ENCODE results near the gene ANKRD27.
"Not testable (repeated sequence)": the region's sequence is repeated elsewhere in the genome, so short reads cannot be mapped to it uniquely, and the experiment has no call there.

The ANKRD27 gene

DNA sequence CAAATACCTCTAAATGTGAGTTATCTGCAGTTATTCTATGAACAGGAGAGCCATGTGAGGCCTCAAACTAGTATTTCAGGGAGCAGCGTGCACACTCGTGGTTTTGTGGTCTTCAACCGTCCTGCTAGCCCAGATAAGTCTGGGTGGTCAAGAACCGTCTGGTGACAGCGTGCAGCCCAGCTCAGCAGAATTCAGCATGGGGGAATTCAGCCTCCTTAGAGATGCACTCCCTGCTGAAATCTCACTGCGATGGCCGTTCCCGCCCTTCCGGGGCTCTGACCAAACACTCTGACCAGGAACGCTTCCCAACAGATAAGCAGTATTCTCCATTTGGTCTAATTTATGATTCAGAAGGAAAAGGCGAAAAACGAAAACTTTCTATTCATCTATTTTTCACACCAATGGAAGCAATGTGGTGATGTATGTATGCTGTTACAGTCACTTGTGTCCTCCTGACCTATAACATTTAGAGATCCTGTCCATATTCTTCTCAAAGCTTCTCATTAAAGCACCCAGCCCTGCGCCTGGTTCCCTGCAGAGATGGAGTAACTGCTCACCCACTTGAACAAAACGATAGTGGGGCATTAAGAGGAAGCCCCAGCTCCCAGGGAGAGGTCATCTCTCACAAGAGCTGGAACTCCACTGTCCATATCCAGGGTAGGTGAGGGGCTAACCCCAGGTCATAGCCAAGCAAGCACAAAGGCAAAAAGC lies 2.9 kb downstream of the ANKRD27 start:
- no peak for DNase-seq (ENCODE audit: low read depth)
- H3K36me3 ChIP-seq (ENCODE audit: control insufficient read depth, insufficient read depth, low read length, severe bottlenecking), result no peaks in the 10 kb centered on the region
- H3K9me3 ChIP-seq (ENCODE audit: control insufficient read depth, low read length), result no peaks in the 10 kb centered on the region
- H3K27me3 ChIP-seq (replicated peaks; ENCODE audit: control insufficient read depth, insufficient read depth, low read length), result peaks cover 3% of the 10 kb centered on the region
- H3K4me1 ChIP-seq (ENCODE audit: control insufficient read depth, insufficient read depth, low read length), result peaks cover 10% of the 10 kb centered on the region
- H3K9ac ChIP-seq (ENCODE audit: low read length), result no peak overlapping the region
- no peak overlapping the region for H3K4me3 ChIP-seq (ENCODE audit: low read length)

DNA sequence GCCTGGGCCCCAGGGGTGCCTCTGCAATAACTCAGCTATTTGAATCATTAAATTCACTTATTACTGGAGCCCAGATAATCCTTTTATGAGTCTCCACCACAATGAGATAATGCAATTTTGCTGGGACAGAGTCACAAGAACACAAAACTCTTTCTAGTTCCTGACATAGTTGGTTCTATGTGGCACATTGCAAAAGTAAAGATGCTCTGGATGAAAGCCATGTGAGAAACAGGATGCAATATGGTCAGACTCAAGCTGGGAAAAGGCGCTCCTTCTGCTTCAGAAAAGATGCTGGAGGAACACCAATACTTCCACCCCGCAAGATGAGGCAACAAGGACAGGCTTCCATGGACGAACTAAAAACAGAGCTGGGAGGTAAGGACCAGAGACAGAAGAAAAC lies 5.7 kb downstream of the ANKRD27 start:
- H3K9ac ChIP-seq (ENCODE audit: low read length), result no peak overlapping the region
- no peaks in the 10 kb centered on the region for H3K36me3 ChIP-seq (ENCODE audit: control insufficient read depth, insufficient read depth, low read length, severe bottlenecking)
- H3K4me3 ChIP-seq (ENCODE audit: low read length), result no peak overlapping the region
- H3K9me3 ChIP-seq (ENCODE audit: control insufficient read depth, low read length), result no peaks in the 10 kb centered on the region
- no peak for DNase-seq (ENCODE audit: low read depth)
- peaks cover 9% of the 10 kb centered on the region for H3K4me1 ChIP-seq (ENCODE audit: control insufficient read depth, insufficient read depth, low read length)
- no peaks in the 10 kb centered on the region for H3K27me3 ChIP-seq (replicated peaks; ENCODE audit: control insufficient read depth, insufficient read depth, low read length)

DNA sequence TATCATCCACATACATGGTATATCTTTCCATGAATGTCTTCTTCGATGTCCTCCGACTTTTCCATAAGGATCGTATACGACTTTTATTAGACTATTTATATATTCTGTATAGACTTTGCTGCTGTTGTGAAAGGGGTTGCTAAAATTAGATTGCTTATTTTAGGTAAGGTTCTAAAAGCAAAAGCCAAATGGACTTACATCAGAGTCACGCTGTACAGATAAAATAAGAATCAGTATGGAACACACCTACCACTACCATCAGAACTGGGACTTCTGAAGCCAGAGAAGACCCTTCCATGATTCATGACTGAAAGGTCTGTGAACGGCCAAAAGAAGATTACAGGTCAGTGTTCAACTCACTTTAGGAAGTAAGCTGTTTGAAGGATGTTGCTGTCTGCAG lies 8.9 kb downstream of the ANKRD27 start:
- H3K4me3 ChIP-seq (ENCODE audit: low read length), result no peak overlapping the region

DNA sequence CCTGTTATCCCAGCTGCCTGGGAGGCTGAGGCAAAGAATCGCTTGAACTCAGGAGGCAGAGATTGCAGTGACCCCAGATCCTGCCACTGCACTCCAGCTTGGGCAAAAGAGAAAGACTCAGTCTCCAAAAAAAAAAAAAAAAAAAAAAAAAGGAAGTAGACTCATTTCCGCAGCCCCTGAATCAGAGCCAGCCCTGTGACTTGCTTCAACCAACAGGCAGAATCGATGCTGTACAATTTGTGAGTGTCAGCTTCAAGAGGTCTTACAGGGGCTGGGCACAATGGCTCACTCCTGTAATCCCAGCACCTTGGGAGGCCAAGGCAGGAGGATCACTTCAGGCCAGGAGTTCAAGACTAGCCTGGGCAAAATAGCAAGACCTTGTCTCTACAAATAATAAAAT lies 12.8 kb downstream of the ANKRD27 start:
- no peak for DNase-seq (ENCODE audit: low read depth)
- H3K36me3 ChIP-seq (ENCODE audit: control insufficient read depth, insufficient read depth, low read length, severe bottlenecking), result peaks cover 7% of the 10 kb centered on the region
- H3K9me3 ChIP-seq (ENCODE audit: control insufficient read depth, low read length), result no peaks in the 10 kb centered on the region
- H3K4me3 ChIP-seq (ENCODE audit: low read length), result no peak overlapping the region
- no peak overlapping the region for H3K9ac ChIP-seq (ENCODE audit: low read length)
- no peaks in the 10 kb centered on the region for H3K27me3 ChIP-seq (replicated peaks; ENCODE audit: control insufficient read depth, insufficient read depth, low read length)
- peaks cover 11% of the 10 kb centered on the region for H3K4me1 ChIP-seq (ENCODE audit: control insufficient read depth, insufficient read depth, low read length)

More for the DNA sequence above, 8.9 kb downstream of the ANKRD27 start:
- H3K4me1 ChIP-seq (ENCODE audit: control insufficient read depth, insufficient read depth, low read length), result peaks cover 5% of the 10 kb centered on the region
- no peak overlapping the region for H3K9ac ChIP-seq (ENCODE audit: low read length)
- no peaks in the 10 kb centered on the region for H3K27me3 ChIP-seq (replicated peaks; ENCODE audit: control insufficient read depth, insufficient read depth, low read length)
- DNase-seq (ENCODE audit: low read depth), result no peak
- H3K36me3 ChIP-seq (ENCODE audit: control insufficient read depth, insufficient read depth, low read length, severe bottlenecking), result no peaks in the 10 kb centered on the region
- H3K9me3 ChIP-seq (ENCODE audit: control insufficient read depth, low read length), result no peaks in the 10 kb centered on the region

DNA sequence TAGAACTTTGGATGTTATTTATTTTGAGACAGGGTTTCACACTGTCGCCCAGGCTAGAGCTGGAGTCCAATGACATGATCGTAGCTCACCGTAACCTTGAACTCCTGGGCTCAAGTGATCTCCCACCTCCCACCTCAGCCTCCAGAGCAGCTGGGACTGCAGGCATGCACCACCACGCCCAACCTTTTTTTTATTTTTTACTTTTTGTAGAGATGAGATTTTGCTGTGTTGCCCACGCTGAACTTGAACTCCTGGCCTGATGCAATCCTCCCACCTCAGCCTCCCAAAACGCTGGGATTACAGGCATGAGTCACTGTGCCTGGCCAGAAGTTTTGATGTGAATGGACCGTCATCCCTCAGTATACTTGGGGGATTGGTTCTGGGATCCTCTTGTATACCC lies 13.7 kb downstream of the ANKRD27 start:
- no peak overlapping the region for H3K9ac ChIP-seq (ENCODE audit: low read length)
- H3K4me1 ChIP-seq (ENCODE audit: control insufficient read depth, insufficient read depth, low read length), result peaks cover 11% of the 10 kb centered on the region
- H3K4me3 ChIP-seq (ENCODE audit: low read length), result no peak overlapping the region
- DNase-seq (ENCODE audit: low read depth), result no peak
- H3K27me3 ChIP-seq (replicated peaks; ENCODE audit: control insufficient read depth, insufficient read depth, low read length), result no peaks in the 10 kb centered on the region
- peaks cover 10% of the 10 kb centered on the region for H3K36me3 ChIP-seq (ENCODE audit: control insufficient read depth, insufficient read depth, low read length, severe bottlenecking)
- H3K9me3 ChIP-seq (ENCODE audit: control insufficient read depth, low read length), result no peaks in the 10 kb centered on the region

DNA sequence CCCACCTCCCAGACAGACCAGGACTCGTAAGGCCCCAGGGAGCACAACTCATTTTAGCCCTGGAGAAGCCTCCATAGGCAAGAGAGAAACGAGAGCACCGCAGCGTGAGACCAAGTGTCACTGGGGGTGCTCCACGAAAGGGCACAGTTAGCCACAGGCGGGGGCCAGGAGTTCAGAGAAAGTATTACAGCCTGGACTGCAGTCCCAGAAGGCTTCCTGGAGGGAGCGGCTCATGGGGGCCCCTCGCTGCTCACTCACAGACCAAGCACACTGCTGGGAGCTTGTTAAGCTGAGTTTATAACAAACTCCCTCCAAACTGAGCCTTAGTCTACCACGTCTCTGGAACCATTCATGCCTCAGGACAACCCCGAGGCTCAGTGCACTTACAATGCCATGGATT lies 16.5 kb downstream of the ANKRD27 start:
- Histone ChIP-seq H3K9me3 (ENCODE audit: control insufficient read depth, low read length) (no peaks in the 10 kb centered on the region), H3K4me3 (ENCODE audit: low read length) (no peak overlapping the region), H3K9ac (ENCODE audit: low read length) (no peak overlapping the region), H3K4me1 (ENCODE audit: control insufficient read depth, insufficient read depth, low read length) (peaks cover 11% of the 10 kb centered on the region), H3K27me3 (replicated peaks; ENCODE audit: control insufficient read depth, insufficient read depth, low read length) (no peaks in the 10 kb centered on the region), H3K36me3 (ENCODE audit: control insufficient read depth, insufficient read depth, low read length, severe bottlenecking) (peaks cover 17% of the 10 kb centered on the region)
- no peak for DNase-seq (ENCODE audit: low read depth)

DNA sequence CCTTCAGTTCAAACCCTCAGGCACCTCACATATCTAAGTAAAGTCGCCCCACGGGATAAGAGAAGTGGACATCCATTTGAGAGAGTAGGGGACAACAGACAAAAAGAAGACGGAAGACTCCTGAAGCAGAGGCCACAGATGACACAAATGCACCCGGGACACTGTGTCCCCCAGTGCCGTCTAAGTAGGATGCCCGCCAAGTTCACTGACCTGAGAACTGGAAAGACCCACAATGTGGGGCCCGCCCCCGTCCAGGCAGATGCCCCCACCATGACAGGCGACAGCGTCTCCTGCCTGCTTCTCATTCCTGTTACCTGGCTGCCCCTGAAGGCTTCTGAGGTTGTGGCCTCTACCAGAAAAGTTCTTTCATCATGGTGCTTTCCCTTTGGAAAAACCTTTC lies 16.9 kb downstream of the ANKRD27 start:
- Histone ChIP-seq H3K4me1 (ENCODE audit: control insufficient read depth, insufficient read depth, low read length) (peaks cover 14% of the 10 kb centered on the region), H3K9ac (ENCODE audit: low read length) (no peak overlapping the region), H3K36me3 (ENCODE audit: control insufficient read depth, insufficient read depth, low read length, severe bottlenecking) (peaks cover 17% of the 10 kb centered on the region), H3K27me3 (replicated peaks; ENCODE audit: control insufficient read depth, insufficient read depth, low read length) (no peaks in the 10 kb centered on the region), H3K4me3 (ENCODE audit: low read length) (no peak overlapping the region), H3K9me3 (ENCODE audit: control insufficient read depth, low read length) (no peaks in the 10 kb centered on the region)
- DNase-seq (ENCODE audit: low read depth), result no peak

DNA sequence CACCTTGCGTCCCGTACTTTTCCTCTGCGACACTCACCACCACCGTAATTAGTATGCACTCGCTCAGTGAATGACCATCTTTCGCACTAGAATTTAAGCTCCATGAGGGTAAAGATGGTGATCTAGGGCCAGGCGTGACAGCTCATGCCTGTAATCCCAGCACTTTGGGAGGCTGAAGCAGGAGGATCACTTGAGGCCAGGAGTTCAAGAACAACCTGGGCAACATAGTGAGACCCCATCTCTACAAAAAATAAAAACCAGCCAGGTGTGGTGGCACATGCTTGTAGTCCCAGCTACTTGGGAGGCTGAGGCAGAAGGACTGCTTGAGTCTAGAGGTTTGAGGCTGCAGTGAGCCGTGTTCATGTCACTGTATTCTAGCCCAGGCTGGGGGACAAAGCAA lies 18.6 kb downstream of the ANKRD27 start:
- H3K27me3 ChIP-seq (replicated peaks; ENCODE audit: control insufficient read depth, insufficient read depth, low read length); H3K9ac ChIP-seq (ENCODE audit: low read length); H3K4me3 ChIP-seq (ENCODE audit: low read length); H3K9me3 ChIP-seq (ENCODE audit: control insufficient read depth, low read length); DNase-seq (ENCODE audit: low read depth): not testable (repeated sequence)
- Histone ChIP-seq H3K4me1 (ENCODE audit: control insufficient read depth, insufficient read depth, low read length) (peaks cover 25% of the 10 kb centered on the region), H3K36me3 (ENCODE audit: control insufficient read depth, insufficient read depth, low read length, severe bottlenecking) (peaks cover 17% of the 10 kb centered on the region)

DNA sequence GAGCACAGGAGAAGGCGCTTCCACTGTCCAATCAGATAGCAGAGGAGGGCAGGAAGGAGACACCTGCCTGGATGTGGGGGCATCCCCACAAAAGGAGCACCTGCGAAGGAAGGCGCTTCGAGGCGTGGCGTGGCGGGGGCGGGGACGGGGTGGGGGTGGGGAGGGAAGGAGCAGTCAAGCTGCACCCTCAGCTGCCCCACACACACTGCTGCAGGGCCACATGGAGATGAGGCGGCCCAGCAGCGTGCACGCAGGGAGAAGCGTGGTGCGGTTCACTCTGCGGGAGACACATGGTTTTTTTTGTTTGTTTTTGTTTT lies 21.4 kb downstream of the ANKRD27 start:
- peaks cover 22% of the 10 kb centered on the region for H3K36me3 ChIP-seq (ENCODE audit: control insufficient read depth, insufficient read depth, low read length, severe bottlenecking)
- no peaks in the 10 kb centered on the region for H3K9me3 ChIP-seq (ENCODE audit: control insufficient read depth, low read length)
- no peak for DNase-seq (ENCODE audit: low read depth)
- H3K27me3 ChIP-seq (replicated peaks; ENCODE audit: control insufficient read depth, insufficient read depth, low read length), result no peaks in the 10 kb centered on the region
- peaks cover 19% of the 10 kb centered on the region for H3K4me1 ChIP-seq (ENCODE audit: control insufficient read depth, insufficient read depth, low read length)
- no peak overlapping the region for H3K4me3 ChIP-seq (ENCODE audit: low read length)
- no peak overlapping the region for H3K9ac ChIP-seq (ENCODE audit: low read length)

DNA sequence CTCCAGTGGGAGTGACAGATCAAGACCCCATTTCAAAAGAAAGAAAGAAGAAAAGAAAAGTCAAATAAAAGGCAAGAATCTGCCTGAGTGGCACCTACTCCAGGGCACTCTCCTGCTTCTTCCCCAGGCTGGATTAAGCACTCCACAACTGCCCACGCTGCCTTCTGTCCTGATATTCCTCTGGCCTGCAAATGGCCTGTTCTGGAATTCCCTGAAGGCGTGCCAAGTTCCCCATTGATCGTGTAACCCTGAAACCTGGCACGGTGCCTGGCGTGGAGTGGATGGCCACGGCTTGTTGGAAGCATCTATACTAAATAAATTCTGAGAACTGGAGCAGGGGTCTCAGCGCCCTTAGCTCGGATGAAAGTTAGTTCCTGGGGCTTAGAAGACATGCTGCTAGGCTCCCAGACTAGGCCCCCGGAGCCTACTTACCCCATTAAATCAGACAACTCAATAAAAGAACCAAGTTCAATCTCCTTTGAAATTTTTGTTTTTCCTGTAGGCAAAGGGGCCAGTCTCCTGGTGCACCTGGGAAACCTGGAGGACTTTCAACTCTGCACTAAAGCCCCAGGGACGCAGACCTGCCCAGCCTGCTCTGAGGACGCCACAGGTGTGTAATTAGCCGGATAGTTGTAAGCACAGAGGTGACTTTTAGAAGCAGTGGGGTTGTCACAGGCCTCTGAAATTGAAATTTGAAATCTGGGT lies 21.9 kb downstream of the ANKRD27 start:
- no peak overlapping the region for H3K4me3 ChIP-seq (ENCODE audit: low read length)
- H3K4me1 ChIP-seq (ENCODE audit: control insufficient read depth, insufficient read depth, low read length), result peaks cover 21% of the 10 kb centered on the region
- peaks cover 20% of the 10 kb centered on the region for H3K36me3 ChIP-seq (ENCODE audit: control insufficient read depth, insufficient read depth, low read length, severe bottlenecking)
- no peak for DNase-seq (ENCODE audit: low read depth)
- H3K27me3 ChIP-seq (replicated peaks; ENCODE audit: control insufficient read depth, insufficient read depth, low read length), result no peaks in the 10 kb centered on the region
- H3K9me3 ChIP-seq (ENCODE audit: control insufficient read depth, low read length), result no peaks in the 10 kb centered on the region
- H3K9ac ChIP-seq (ENCODE audit: low read length), result no peak overlapping the region

DNA sequence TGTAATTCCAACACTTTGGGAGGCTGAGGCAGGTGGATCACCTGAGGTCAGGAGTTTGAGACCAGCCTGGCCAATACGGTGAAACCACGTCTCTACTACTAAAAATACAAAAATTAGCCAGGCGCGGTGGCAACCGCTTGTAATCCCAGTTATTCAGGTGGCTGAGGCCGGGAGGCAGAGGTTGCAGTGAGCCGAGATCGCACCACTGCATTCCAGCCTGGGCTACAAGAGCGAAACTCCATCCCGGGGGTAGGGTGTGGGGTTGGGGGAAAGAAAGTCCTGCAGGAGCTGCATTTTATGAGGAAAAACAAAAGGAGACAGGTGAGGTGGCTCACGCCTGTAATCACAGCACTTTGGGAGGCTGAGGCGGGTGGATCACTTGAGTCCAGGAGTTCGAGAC lies 22.6 kb downstream of the ANKRD27 start:
- H3K27me3 ChIP-seq (replicated peaks; ENCODE audit: control insufficient read depth, insufficient read depth, low read length); H3K4me3 ChIP-seq (ENCODE audit: low read length); H3K9me3 ChIP-seq (ENCODE audit: control insufficient read depth, low read length); DNase-seq (ENCODE audit: low read depth); H3K9ac ChIP-seq (ENCODE audit: low read length): not testable (repeated sequence)
- peaks cover 22% of the 10 kb centered on the region for H3K4me1 ChIP-seq (ENCODE audit: control insufficient read depth, insufficient read depth, low read length)
- peaks cover 23% of the 10 kb centered on the region for H3K36me3 ChIP-seq (ENCODE audit: control insufficient read depth, insufficient read depth, low read length, severe bottlenecking)

DNA sequence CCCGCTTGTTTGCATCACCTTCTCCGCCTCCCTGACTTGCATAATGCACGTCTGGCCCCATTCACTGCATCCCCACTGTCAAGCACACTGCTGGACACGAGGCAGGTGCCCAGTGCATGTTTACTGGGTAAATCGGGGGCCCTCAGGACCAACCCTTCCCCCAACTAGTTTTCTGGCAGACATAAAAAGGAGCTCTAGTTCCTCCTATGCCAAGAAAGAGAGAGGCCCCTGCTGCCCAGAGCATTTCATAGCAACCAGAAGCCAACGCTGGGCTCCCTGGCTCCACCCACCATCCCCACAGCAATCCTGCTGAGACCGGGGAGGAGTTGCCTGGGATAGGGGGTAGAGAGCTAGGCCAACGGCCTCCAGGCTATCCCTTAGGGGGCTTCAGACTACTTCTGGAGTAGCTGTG lies 23.2 kb downstream of the ANKRD27 start:
- Histone ChIP-seq H3K9ac (ENCODE audit: low read length) (no peak overlapping the region), H3K4me1 (ENCODE audit: control insufficient read depth, insufficient read depth, low read length) (peaks cover 22% of the 10 kb centered on the region), H3K27me3 (replicated peaks; ENCODE audit: control insufficient read depth, insufficient read depth, low read length) (no peaks in the 10 kb centered on the region), H3K4me3 (ENCODE audit: low read length) (no peak overlapping the region), H3K9me3 (ENCODE audit: control insufficient read depth, low read length) (no peaks in the 10 kb centered on the region), H3K36me3 (ENCODE audit: control insufficient read depth, insufficient read depth, low read length, severe bottlenecking) (peaks cover 26% of the 10 kb centered on the region)
- DNase-seq (ENCODE audit: low read depth), result peak; percentile 6
